CD1c-positive myeloid dendritic cell (primary cell): ENCODE data around the gene TFB1M.
A peak's percentile ranks its signal among the peaks of the same experiment; 100 is the strongest.

Source experiments
- DNase-seq: peaks from one replicate; pipeline ENCODE4 v3.0.0-alpha.2; 2016; ENCODE audit errors: extremely low spot score

The TFB1M gene

GRCh38 chr6:155301867-155302266 lies 12.4 kb downstream of the TFB1M start:
- no peak for DNase-seq

GRCh38 chr6:155297669-155298068 lies 16.6 kb downstream of the TFB1M start:
- no peak for DNase-seq

- DNase-seq: no peak
Measured at GRCh38 chr6:155292711-155293110, 21.6 kb downstream of the TFB1M start.

- DNase-seq: no peak
Measured at GRCh38 chr6:155291291-155291690, 23.0 kb downstream of the TFB1M start.

- DNase-seq: no peak
Measured at GRCh38 chr6:155290491-155290890, 23.8 kb downstream of the TFB1M start.

- DNase-seq: no peak
Measured at GRCh38 chr6:155287762-155288161, 26.5 kb downstream of the TFB1M start.

GRCh38 chr6:155284775-155285174 lies 29.5 kb downstream of the TFB1M start:
- DNase-seq: no peak

GRCh38 chr6:155278319-155279049 lies 35.8 kb downstream of the TFB1M start:
- DNase-seq: no peak

- DNase-seq: no peak
Measured at GRCh38 chr6:155276638-155277037, 37.6 kb downstream of the TFB1M start.

GRCh38 chr6:155275808-155276480 lies 38.3 kb downstream of the TFB1M start:
- DNase-seq: no peak

GRCh38 chr6:155274533-155274932 lies 39.8 kb downstream of the TFB1M start:
- no peak for DNase-seq

GRCh38 chr6:155274106-155274505 lies 40.2 kb downstream of the TFB1M start:
- no peak for DNase-seq

GRCh38 chr6:155273431-155273830 lies 40.9 kb downstream of the TFB1M start:
- no peak for DNase-seq

GRCh38 chr6:155272353-155273232 lies 41.7 kb downstream of the TFB1M start:
- DNase-seq: no peak

GRCh38 chr6:155271145-155271544 lies 43.1 kb downstream of the TFB1M start:
- no peak for DNase-seq

GRCh38 chr6:155270561-155271091 lies 43.7 kb downstream of the TFB1M start:
- no peak for DNase-seq

GRCh38 chr6:155269765-155270164 lies 44.5 kb downstream of the TFB1M start:
- no peak for DNase-seq

- peak; percentile 17 for DNase-seq
Measured at GRCh38 chr6:155268088-155268867, 46.0 kb downstream of the TFB1M start.

- DNase-seq: no peak
Measured at GRCh38 chr6:155267411-155267810, 46.9 kb downstream of the TFB1M start.

- no peak for DNase-seq
Measured at GRCh38 chr6:155265843-155266535, 48.3 kb downstream of the TFB1M start.
